HL-60 (cell line): ENCODE results near the gene FBXL7.

Source experiments
- DNase-seq, 2 experiments: peaks; one replicate each; pipeline ENCODE4 v3.0.0-alpha.2; 2010 to 2020; ENCODE audit warnings: low read depth in 1 of 2, low spot score in 1 of 2
- H3K27ac ChIP-seq: fragments of 250-450 bp; sonication (Bioruptor Pico); replicated peaks from 2 replicates; pipeline ENCODE4 v1.5.1; 2020; ENCODE audit warnings: mild to moderate bottlenecking, moderate library complexity
- H3K27me3 ChIP-seq: fragments of 250-450 bp; sonication (Bioruptor Pico); 2 replicates; pipeline ENCODE4 v1.5.1; 2021; ENCODE audit warnings: mild to moderate bottlenecking, moderate library complexity; ENCODE audit not compliant: insufficient read depth, poor library complexity, severe bottlenecking
- H3K4me3 ChIP-seq: replicated peaks from 2 replicates; pipeline ENCODE4 v1.5.1; 2011; ENCODE audit warnings: mild to moderate bottlenecking, control low read depth, low read length; ENCODE audit not compliant: insufficient read depth
- GABPA ChIP-seq: IDR thresholded peaks from 2 replicates; pipeline ENCODE4 v1.6.1; 2012; ENCODE audit warnings: low read depth
- POLR2AphosphoS5 ChIP-seq: IDR thresholded peaks from 2 replicates; pipeline ENCODE4 v1.6.1; 2012; ENCODE audit warnings: low read depth
- SPI1 ChIP-seq: IDR thresholded peaks from 2 replicates; pipeline ENCODE4 v1.6.1; 2012; ENCODE audit warnings: low read depth, mild to moderate bottlenecking, borderline replicate concordance
- TF ChIP-seq, protein P1 (sequence below): IDR thresholded peaks from one replicate; pipeline ENCODE4 v1.5.1; 2011; ENCODE audit warnings: low read length, control low read depth, inconsistent platforms; ENCODE audit not compliant: insufficient read depth
- TF ChIP-seq, protein P2 (sequence below): IDR thresholded peaks from 2 replicates; pipeline ENCODE4 v1.6.1; 2012; ENCODE audit warnings: low read depth; ENCODE audit not compliant: insufficient replicate concordance

The FBXL7 gene

DNA sequence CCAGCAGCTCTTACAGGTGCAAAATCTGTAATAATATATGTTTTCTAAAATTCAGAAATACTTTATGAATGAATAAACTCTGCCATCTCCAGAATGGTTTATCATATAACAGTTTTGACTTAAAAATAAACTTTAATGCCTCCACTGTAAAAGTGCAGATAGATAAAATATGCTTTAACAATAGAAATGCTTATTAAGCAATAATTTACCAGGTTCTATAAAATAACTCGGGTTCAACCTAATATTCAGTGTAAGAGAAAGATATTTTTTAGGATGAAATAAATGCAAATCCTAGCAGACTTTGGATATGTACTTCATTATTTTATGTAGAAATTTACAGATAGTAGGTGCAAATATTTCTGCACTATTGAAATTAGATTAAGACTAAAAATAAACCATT lies 74.1 kb downstream of the FBXL7 start:
- no peak overlapping the region for H3K27ac ChIP-seq
- H3K4me3 ChIP-seq: no peak overlapping the region
- TF ChIP-seq GABPA: no peak
- TF ChIP-seq SPI1: no peak
- no peak for TF ChIP-seq POLR2AphosphoS5
- TF ChIP-seq, protein P1, sequence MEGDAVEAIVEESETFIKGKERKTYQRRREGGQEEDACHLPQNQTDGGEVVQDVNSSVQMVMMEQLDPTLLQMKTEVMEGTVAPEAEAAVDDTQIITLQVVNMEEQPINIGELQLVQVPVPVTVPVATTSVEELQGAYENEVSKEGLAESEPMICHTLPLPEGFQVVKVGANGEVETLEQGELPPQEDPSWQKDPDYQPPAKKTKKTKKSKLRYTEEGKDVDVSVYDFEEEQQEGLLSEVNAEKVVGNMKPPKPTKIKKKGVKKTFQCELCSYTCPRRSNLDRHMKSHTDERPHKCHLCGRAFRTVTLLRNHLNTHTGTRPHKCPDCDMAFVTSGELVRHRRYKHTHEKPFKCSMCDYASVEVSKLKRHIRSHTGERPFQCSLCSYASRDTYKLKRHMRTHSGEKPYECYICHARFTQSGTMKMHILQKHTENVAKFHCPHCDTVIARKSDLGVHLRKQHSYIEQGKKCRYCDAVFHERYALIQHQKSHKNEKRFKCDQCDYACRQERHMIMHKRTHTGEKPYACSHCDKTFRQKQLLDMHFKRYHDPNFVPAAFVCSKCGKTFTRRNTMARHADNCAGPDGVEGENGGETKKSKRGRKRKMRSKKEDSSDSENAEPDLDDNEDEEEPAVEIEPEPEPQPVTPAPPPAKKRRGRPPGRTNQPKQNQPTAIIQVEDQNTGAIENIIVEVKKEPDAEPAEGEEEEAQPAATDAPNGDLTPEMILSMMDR: no peak
- TF ChIP-seq, protein P2, sequence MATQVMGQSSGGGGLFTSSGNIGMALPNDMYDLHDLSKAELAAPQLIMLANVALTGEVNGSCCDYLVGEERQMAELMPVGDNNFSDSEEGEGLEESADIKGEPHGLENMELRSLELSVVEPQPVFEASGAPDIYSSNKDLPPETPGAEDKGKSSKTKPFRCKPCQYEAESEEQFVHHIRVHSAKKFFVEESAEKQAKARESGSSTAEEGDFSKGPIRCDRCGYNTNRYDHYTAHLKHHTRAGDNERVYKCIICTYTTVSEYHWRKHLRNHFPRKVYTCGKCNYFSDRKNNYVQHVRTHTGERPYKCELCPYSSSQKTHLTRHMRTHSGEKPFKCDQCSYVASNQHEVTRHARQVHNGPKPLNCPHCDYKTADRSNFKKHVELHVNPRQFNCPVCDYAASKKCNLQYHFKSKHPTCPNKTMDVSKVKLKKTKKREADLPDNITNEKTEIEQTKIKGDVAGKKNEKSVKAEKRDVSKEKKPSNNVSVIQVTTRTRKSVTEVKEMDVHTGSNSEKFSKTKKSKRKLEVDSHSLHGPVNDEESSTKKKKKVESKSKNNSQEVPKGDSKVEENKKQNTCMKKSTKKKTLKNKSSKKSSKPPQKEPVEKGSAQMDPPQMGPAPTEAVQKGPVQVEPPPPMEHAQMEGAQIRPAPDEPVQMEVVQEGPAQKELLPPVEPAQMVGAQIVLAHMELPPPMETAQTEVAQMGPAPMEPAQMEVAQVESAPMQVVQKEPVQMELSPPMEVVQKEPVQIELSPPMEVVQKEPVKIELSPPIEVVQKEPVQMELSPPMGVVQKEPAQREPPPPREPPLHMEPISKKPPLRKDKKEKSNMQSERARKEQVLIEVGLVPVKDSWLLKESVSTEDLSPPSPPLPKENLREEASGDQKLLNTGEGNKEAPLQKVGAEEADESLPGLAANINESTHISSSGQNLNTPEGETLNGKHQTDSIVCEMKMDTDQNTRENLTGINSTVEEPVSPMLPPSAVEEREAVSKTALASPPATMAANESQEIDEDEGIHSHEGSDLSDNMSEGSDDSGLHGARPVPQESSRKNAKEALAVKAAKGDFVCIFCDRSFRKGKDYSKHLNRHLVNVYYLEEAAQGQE: no peak
- no peaks in the 10 kb centered on the region for H3K27me3 ChIP-seq
- DNase-seq: no peak

DNA sequence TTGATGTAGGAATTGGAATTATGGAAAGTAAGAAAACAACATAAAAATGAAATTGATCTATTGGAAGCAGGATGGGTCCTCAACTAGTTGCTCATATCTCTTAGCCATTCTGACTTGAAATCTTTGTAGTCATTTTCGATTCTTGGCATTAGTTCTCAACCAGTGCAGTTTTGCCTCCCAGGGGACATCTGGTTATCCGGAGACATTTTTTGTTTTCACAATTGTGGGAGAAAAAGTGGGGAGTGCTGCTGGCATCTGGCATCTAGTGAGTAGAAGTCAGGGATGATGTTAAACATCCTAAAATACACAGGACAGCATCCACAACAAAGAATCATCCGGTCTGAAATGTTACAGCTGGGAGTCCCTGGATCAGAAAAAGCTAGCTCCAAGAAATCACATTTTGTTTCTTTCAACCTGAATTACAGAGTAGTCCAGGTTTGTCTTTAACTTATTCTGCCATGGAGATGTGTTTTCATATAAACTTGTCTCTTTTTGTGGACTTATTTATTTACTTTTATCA lies 74.9 kb downstream of the FBXL7 start:
- no peak for DNase-seq
- Histone ChIP-seq H3K27me3 (no peaks in the 10 kb centered on the region), H3K4me3 (no peak overlapping the region), H3K27ac (no peak overlapping the region)
- TF ChIP-seq GABPA: no peak
- TF ChIP-seq, protein P1: no peak
- TF ChIP-seq, protein P2: no peak
- TF ChIP-seq SPI1: no peak
- TF ChIP-seq POLR2AphosphoS5: no peak

DNA sequence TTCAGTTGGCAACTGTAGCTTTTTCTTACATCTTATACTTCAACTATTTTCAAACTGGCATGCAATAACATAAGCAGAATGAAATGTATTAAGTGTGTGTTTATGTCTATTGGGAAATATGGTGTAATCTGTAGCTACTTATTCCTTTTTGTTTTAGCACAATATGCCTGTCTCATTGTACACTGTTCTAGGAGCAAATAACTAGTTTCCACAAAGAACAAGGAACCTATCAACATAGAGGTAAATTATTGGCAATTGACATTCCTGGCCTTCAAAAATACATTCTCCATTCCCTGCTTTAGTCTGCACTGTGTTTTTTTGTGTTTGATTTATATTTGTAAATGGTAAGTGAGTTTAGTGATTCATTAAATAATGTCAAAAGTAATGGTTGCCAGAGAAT lies 75.7 kb downstream of the FBXL7 start:
- Histone ChIP-seq H3K27me3 (no peaks in the 10 kb centered on the region), H3K27ac (no peak overlapping the region), H3K4me3 (no peak overlapping the region)
- no peak for DNase-seq
- TF ChIP-seq, protein P2: no peak
- TF ChIP-seq POLR2AphosphoS5 (no peak), GABPA (no peak), SPI1 (no peak)
- TF ChIP-seq, protein P1: no peak
